HG02885 (cell line): ENCODE measurements around the gene ZNF586.
"Not testable (repeated sequence)": the region's sequence is repeated elsewhere in the genome, so short reads cannot be mapped to it uniquely, and the experiment has no call there.

Experiments
- ATAC-seq: cut with Tn5 transposase; IDR thresholded peaks from one replicate; pipeline ENCODE4 v1.9.1; 2021; ENCODE audit warnings: mild to moderate bottlenecking; ENCODE audit not compliant: unreplicated experiment, poor library complexity

Gene ZNF586

DNA sequence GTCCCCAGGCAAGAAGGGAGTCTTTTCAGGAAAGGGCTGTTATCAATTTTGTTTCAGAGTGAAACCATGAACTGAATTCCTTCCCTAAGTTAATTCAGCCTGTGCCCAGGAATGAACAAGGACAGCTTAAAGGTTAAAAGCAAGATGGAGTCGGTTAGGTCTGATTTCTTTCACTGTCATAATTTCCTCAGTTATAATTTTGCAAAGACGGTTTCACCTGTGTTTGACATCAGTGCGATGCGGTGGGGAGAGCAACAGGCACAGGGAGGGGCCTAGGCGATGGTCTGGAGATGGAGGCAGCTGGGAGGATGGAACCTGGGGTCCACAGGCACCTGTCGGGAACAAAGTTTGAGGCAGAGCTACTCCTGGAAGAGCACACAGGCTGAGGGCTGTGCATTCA, 51.1 kb downstream of the ZNF586 start:
- no peak for ATAC-seq

DNA sequence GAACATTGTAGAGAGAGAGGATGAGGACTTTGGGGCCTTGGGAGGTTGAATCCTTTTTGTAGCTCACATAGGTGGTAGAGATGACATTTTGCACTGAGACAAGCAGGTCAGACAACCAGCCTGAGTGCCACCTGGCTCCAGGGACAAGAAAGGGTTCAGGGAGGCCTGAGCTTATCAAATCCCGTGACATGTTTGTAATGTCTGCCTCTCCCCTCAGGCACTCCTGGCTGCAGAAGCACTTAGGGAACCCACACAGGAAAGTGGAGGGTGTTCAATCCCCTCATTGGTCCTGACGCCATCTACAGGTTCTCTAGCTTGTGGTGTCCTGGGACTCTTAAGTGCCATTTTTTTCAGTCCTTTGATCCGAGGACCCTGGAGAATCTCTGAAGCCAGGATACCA, 51.6 kb downstream of the ZNF586 start:
- not testable (repeated sequence) for ATAC-seq

DNA sequence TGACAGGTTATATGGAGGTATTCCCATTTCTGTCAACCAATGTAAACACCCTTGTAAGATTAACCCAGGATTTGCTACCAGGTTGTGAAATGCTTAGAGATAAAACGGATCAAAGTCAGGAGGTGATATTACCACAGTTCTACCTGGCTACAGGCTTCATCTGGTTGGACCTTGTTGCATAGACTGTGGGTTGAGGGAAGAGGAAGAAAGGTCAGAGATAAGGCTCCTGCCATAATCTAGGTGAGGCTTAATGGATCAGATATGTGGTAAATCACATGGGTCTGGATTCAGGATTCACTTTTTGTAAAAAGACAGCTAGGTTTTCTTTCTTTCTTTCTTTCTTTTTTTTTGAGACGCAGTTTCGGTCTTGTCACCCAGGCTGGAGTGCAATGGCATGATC, 52.0 kb downstream of the ZNF586 start:
- not testable (repeated sequence) for ATAC-seq

DNA sequence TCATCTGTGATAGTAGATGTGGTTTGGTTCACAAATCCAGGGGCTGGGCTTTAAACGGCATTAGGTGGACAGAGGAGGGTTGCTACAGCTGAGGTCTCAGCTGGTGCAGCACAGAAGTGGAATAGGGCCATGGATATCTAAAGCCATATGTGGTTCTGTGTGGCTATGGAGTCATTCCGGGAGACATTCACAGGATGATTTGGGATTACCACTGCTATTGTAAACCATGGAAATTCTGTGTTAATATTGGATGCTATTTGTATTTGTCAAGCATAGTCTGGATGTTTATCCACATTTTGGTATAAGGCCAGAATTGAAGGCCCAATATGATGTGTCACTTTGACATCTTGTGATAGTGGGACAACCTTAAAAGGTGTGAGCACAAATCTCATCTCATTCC, 53.7 kb downstream of the ZNF586 start:
- not testable (repeated sequence) for ATAC-seq

DNA sequence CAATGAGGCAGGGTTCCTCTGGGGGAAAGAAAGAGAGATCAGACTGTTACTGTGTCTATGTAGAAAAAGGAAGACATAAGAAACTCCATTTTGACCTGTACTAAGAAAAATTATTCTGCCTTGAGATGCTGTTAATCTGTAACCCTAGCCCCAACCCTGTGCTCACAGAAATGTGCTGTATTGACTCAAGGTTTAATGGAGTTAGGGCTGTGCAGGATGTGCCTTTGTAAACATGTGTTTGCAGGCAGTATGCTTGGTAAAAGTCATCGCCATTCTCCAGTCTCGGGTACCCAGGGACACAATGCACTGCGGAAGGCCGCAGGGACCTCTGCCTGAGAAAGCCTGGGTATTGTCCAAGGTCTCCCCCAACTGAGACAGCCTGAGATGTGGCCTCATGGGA, 54.1 kb downstream of the ZNF586 start:
- not testable (repeated sequence) for ATAC-seq

DNA sequence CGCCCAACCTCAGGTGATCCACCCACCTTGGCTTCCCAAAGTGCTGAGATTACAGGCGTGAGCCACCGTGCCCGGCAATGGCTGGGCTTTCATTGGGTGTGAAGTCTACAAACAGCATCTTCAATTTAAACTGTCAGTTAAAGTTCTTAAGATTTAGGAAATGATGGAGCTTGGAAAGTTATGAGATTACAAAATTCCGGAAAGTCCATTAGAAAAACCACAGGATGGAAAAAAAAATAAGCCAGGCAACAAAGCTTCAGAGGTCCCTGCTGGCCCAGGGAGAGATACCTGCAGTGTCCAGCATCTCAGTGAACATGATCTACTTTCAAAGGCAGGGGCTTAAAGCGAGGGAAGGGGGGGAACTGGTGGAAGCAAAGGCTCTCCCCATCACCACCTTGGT, 56.0 kb downstream of the ZNF586 start:
- no peak for ATAC-seq

DNA sequence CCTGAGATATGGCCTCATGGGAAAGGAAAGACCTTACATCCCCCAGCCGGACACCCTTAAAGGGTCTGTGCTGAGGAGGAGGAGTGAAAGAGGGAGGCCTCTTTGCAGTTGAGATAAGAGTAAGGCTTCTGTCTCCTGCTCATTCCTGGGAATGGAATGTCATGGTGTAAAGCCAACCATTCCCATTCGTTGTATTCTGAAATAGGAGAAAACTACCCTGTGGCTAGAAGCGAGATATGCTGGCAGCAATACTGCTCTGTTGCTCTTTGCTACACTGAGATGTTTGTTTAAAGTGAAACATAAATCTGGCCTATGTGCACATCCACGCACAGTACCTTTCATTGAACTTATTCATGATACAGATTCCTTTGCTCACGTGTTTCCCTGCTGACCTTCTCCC, 59.8 kb downstream of the ZNF586 start:
- no peak for ATAC-seq

DNA sequence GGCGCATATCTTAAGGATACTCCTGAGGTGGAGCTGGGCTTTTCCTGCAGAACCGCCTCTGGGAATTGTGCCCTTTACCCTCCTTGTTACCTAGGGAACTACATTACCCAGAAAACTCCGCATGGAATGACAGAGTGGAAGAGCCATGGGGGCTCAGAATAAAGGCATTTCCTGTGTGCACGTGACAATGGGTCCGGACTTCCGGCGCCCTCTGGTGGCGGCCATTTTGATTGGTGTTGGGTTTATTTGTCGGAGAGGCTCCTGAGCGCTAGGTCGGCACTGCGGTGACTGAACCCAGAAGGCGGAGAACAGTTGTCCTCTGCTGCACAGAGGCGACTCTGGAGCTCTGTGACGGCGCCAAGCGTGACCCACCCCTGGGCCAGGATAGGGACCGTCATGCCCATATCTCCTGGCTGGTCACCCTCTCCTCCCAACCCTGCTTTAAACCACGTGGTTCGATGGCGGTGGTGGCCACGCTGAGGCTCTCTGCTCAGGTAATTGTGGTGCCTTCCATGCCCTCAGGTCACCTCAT, 60.7 kb downstream of the ZNF586 start, which contains the start of gene ZNF587B:
TSS of gene ZNF587B (plus strand) at position 229 of the 532 bp plus-strand sequence. CDS start at position 459, 230 bp downstream.
- ATAC-seq = no peak
